Stimulated activated CD8-positive, alpha-beta memory T cell treated with anti-CD3 and anti-CD28 coated beads, Interleukin-12 subunit alpha, Interleukin-12 subunit beta, amount 100 ng/mL, for 1 hour (primary cell): ENCODE measurements around the gene MAP3K13.

Experiments
- DNase-seq: peaks from one replicate; pipeline ENCODE4 v3.0.0-alpha.2; 2020; ENCODE audit warnings: low read depth

The MAP3K13 gene

GRCh38 chr3:185508335-185508991 lies 145.5 kb downstream of the MAP3K13 start:
- no peak for DNase-seq

- no peak for DNase-seq
Observed at GRCh38 chr3:185511711-185512110, 148.8 kb downstream of the MAP3K13 start.

GRCh38 chr3:185517387-185518130 lies 154.6 kb downstream of the MAP3K13 start:
- DNase-seq, result no peak

- no peak for DNase-seq
Observed at GRCh38 chr3:185519021-185519420, 156.1 kb downstream of the MAP3K13 start.

GRCh38 chr3:185521349-185522138 lies 158.6 kb downstream of the MAP3K13 start:
- DNase-seq, result no peak

GRCh38 chr3:185526349-185526951 lies 163.5 kb downstream of the MAP3K13 start:
- no peak for DNase-seq

- DNase-seq, result no peak
Observed at GRCh38 chr3:185527364-185527763, 164.4 kb downstream of the MAP3K13 start.

GRCh38 chr3:185528532-185528931 lies 165.6 kb downstream of the MAP3K13 start:
- DNase-seq, result no peak

GRCh38 chr3:185530856-185531255 lies 167.9 kb downstream of the MAP3K13 start:
- DNase-seq, result no peak

- no peak for DNase-seq
Observed at GRCh38 chr3:185532901-185533300, 170.0 kb downstream of the MAP3K13 start.

- DNase-seq, result no peak
Observed at GRCh38 chr3:185534511-185534910, 171.6 kb downstream of the MAP3K13 start.

GRCh38 chr3:185537369-185537970 lies 174.5 kb downstream of the MAP3K13 start:
- DNase-seq, result no peak
